GM19193 (cell line): ENCODE results near the gene TERB2.
A peak's percentile ranks its signal among the peaks of the same experiment; 100 is the strongest.

Experiments used
- POLR2A ChIP-seq: IDR thresholded peaks from 4 replicates; pipeline ENCODE4 v1.6.1; 2011; ENCODE audit not compliant: insufficient read depth, insufficient read length; ENCODE audit errors: extremely low read depth

The TERB2 gene

GRCh38 chr15:44956388-44956787 lies at the start of gene TERB2:
Gene TERB2, plus strand, starts transcription at chr15:44956687. Its CDS starts 32 bp downstream, at chr15:44956719.
- TF ChIP-seq POLR2A = no peak

- no peak for TF ChIP-seq POLR2A
Measured at GRCh38 chr15:44909423-44909822, 47.1 kb upstream of the TERB2 start.

- no peak for TF ChIP-seq POLR2A
Measured at GRCh38 chr15:44910981-44911625, 45.4 kb upstream of the TERB2 start.

GRCh38 chr15:44918136-44918535 lies 38.4 kb upstream of the TERB2 start:
- TF ChIP-seq POLR2A = no peak

GRCh38 chr15:44968475-44968874 lies 12.0 kb downstream of the TERB2 start:
- TF ChIP-seq POLR2A = no peak

GRCh38 chr15:44971036-44971435 lies 14.5 kb downstream of the TERB2 start:
- no peak for TF ChIP-seq POLR2A

GRCh38 chr15:44999105-44999504 lies 42.6 kb downstream of the TERB2 start:
- no peak for TF ChIP-seq POLR2A

- TF ChIP-seq POLR2A = no peak
Measured at GRCh38 chr15:45009046-45009445, 52.6 kb downstream of the TERB2 start.

- TF ChIP-seq POLR2A = no peak
Measured at GRCh38 chr15:45021348-45021747, 64.9 kb downstream of the TERB2 start.

- peak; percentile 57 for TF ChIP-seq POLR2A
Measured at GRCh38 chr15:45022871-45023658, 66.6 kb downstream of the TERB2 start, which contains the start of gene SORD. Gene SORD, plus strand, starts transcription at chr15:45023195. Its CDS starts 89 bp downstream, at chr15:45023284.

- TF ChIP-seq POLR2A = no peak
Measured at GRCh38 chr15:45023659-45024225, 67.3 kb downstream of the TERB2 start.

GRCh38 chr15:45026651-45027190 lies 70.2 kb downstream of the TERB2 start:
- TF ChIP-seq POLR2A = no peak

GRCh38 chr15:45027220-45027619 lies 70.7 kb downstream of the TERB2 start:
- TF ChIP-seq POLR2A = no peak
